Endothelial cell of umbilical vein (primary cell): ENCODE data around the gene PTGES2. TPM values are rescaled to one million over a fixed set of nuclear protein-coding genes. Genes with fewer than 3 reads are reported as not detected.

Experiments used
- BruUV-seq: library from RNA; stranded (reverse); fragments of 400-500 nt; replicated peaks from 2 replicates; lab custom pipeline; 2021; lab: Mats Ljungman, UMichigan
- CTCF ChIA-PET: fragments of 300-600, 350-600 bp; sonication (Branson Sonifier 250); formaldehyde crosslinking; loops from one replicate; lab custom pipeline; 2021; ENCODE audit warnings: antibody characterized with exemption, inconsistent platforms; lab: Charles Lee
- POLR2A ChIA-PET: fragments of 300-600, 350-600 bp; sonication (Branson Sonifier 250); formaldehyde crosslinking; loops from one replicate; lab custom pipeline; 2021; ENCODE audit warnings: antibody characterized with exemption, inconsistent platforms; lab: Charles Lee
- DNase-seq: peaks from one replicate; pipeline ENCODE4 v3.0.0-alpha.2; 2011; ENCODE audit warnings: low read depth, low spot score
- FAIRE-seq: peaks from 2 replicates; lab custom pipeline; 2011; peaks lifted over from hg19 to GRCh38; lab: Jason Lieb, UNC
- H2AFZ ChIP-seq: 2 replicates; pipeline ENCODE4 v1.6.0; 2012; ENCODE audit warnings: low read depth, low read length, control low read depth, inconsistent platforms
- H3K27ac ChIP-seq: 2 replicates; pipeline ENCODE4 v1.5.1; 2011; ENCODE audit warnings: low read depth, mild to moderate bottlenecking, control low read depth, low read length, moderate library complexity; ENCODE audit not compliant: insufficient read depth
- H3K27me3 ChIP-seq, 2 experiments: 2 replicates each; pipeline versions ENCODE4 v1.6.0 to v1.6.1; 2011; ENCODE audit warnings: low read length in 2 of 2, mixed read lengths in 1 of 2; ENCODE audit not compliant: control insufficient read depth in 2 of 2, insufficient read depth in 2 of 2
- H3K36me3 ChIP-seq, 2 experiments: 2 replicates in 1 of 2; 3 replicates in 1 of 2; pipeline ENCODE4 v1.5.1; 2011; ENCODE audit warnings: low read length in 2 of 2, mild to moderate bottlenecking in 1 of 2, moderate library complexity in 1 of 2; ENCODE audit not compliant: control insufficient read depth in 2 of 2, insufficient read depth in 2 of 2; ENCODE audit errors: extremely low read depth in 1 of 2
- H3K4me1 ChIP-seq: 3 replicates; pipeline ENCODE4 v1.5.1; 2011; ENCODE audit warnings: mild to moderate bottlenecking, low read length; ENCODE audit not compliant: control insufficient read depth, insufficient read depth; ENCODE audit errors: extremely low read depth
- H3K4me2 ChIP-seq: 2 replicates; pipeline ENCODE4 v1.6.1; 2011; ENCODE audit warnings: low read length, control low read depth, mixed read lengths; ENCODE audit not compliant: insufficient read depth
- H3K4me3 ChIP-seq, 3 experiments: fragments of 200-600 bp in 1 of 3; sonication (generic), shearing (Covaris generic) in 1 of 3; replicated peaks in 1 of 3; 2 replicates each; pipeline ENCODE4 v1.5.1; 2011 to 2016; ENCODE audit warnings: control low read depth in 3 of 3, low read length in 3 of 3, mild to moderate bottlenecking in 2 of 3, inconsistent platforms in 1 of 3, low read depth in 1 of 3, moderate library complexity in 1 of 3; ENCODE audit not compliant: insufficient read depth in 1 of 3
- H3K79me2 ChIP-seq: 2 replicates; pipeline ENCODE4 v1.6.0; 2012; ENCODE audit warnings: low read length, inconsistent platforms; ENCODE audit not compliant: control insufficient read depth, insufficient read depth
- H3K9ac ChIP-seq: replicated peaks from 2 replicates; pipeline ENCODE3; 2011; ENCODE audit warnings: low read length, control low read depth; ENCODE audit not compliant: insufficient read depth; ENCODE audit errors: extremely low read depth
- H3K9me1 ChIP-seq: replicated peaks from 3 replicates; pipeline ENCODE4 v1.6.0; 2011; ENCODE audit warnings: mild to moderate bottlenecking, low read length; ENCODE audit not compliant: control insufficient read depth, insufficient read depth; ENCODE audit errors: extremely low read depth
- H3K9me3 ChIP-seq: replicated peaks from 2 replicates; pipeline ENCODE4 v1.5.1; 2012; ENCODE audit warnings: low read length, inconsistent platforms; ENCODE audit not compliant: control insufficient read depth, insufficient read depth
- H4K20me1 ChIP-seq: replicated peaks from 2 replicates; pipeline ENCODE3; 2011; ENCODE audit warnings: mild to moderate bottlenecking, low read length; ENCODE audit not compliant: control insufficient read depth, insufficient read depth; ENCODE audit errors: extremely low read depth
- FOS ChIP-seq: IDR thresholded peaks from 2 replicates; pipeline ENCODE4 v1.6.1; 2011; ENCODE audit warnings: mild to moderate bottlenecking, low read length, moderate library complexity, borderline replicate concordance; ENCODE audit not compliant: insufficient read depth
- POLR2A ChIP-seq: IDR thresholded peaks from 2 replicates; pipeline ENCODE4 v1.6.1; 2012; ENCODE audit warnings: low read depth, mild to moderate bottlenecking, control low read depth, low read length
- dilution Hi-C: fragments of 300-500 bp; cut with MboI; formaldehyde crosslinking; loops from one replicate; pipeline ENCODE4 v1.15.0; 2019; ENCODE audit warnings: low sequenced_read_pairs; ENCODE audit not compliant: extremely low pct_ligation_motif_present
- intact Hi-C: fragments of 100-400 bp; cut with micrococcal nuclease; formaldehyde crosslinking; loops from one replicate; pipeline ENCODE4 v1.10.0; 2022
- polyA plus RNA-seq, 4 experiments: library from polyadenylated mRNA; depleted of rRNA in 3 of 4; stranded (reverse) in 3 of 4; unstranded in 1 of 4; fragments of >200 nt; gene quantifications; 2 replicates each; pipeline versions ENCODE4 v1.2.1 to v1.2.3, GENCODE V29; 2011 to 2012; ENCODE audit warnings: missing spikeins in 1 of 4
- total RNA-seq: library from RNA; stranded (reverse); gene quantifications from 2 replicates; pipeline ENCODE4 v1.2.3, GENCODE V29; 2021
- TF ChIP-seq, protein P1 (sequence below), 2 donors: IDR thresholded peaks; 1 replicate in 1 of 2; 2 replicates in 1 of 2; pipeline ENCODE4 v1.5.1; 2011; ENCODE audit warnings: low read length in 2 of 2, mild to moderate bottlenecking in 2 of 2, moderate library complexity in 2 of 2, control low read depth in 1 of 2, inconsistent platforms in 1 of 2, low read depth in 1 of 2; ENCODE audit not compliant: insufficient read depth in 1 of 2; ENCODE audit errors: extremely low read depth in 1 of 2

PTGES2 gene
- total and polyA plus RNA-seq, 2 donors (not counting 3 experiments of a cell fraction or from before 2014, with no cell fraction given), result 64.2 to 69.9 TPM

DNA sequence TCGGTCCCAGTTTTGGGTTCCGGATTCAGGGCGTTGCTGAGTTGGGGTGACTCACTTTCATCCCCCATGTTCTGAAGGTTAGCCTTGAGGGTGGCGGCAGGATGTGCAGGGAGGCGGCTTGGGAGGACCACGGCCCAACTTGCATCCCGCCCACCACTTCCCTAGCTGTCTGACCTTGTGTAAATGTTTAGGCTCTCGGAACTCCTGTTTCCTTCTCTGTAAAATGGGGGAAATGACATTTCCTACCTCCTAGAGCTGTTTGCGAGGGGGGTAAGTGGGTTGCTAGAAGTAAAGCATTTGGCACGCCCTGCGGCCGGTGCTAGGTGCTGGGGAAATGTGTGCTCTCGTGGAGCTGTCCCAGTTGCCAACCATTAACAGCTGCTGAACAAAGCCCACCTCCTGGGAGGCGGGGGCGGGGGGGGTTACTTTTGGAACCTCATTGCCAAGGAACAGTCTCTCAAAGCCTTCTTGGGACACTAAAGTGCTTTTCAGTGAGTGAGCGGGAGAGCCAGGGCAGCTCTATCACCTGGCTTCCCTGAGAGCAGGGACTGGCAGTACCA lies 27.5 kb downstream of the PTGES2 start:
- H3K4me1 ChIP-seq, result peaks cover 31% of the 10 kb centered on the region
- no peaks in the 10 kb centered on the region for H4K20me1 ChIP-seq
- H3K4me2 ChIP-seq, result peak overlapping the region; percentile 59
- TF ChIP-seq, protein P1, sequence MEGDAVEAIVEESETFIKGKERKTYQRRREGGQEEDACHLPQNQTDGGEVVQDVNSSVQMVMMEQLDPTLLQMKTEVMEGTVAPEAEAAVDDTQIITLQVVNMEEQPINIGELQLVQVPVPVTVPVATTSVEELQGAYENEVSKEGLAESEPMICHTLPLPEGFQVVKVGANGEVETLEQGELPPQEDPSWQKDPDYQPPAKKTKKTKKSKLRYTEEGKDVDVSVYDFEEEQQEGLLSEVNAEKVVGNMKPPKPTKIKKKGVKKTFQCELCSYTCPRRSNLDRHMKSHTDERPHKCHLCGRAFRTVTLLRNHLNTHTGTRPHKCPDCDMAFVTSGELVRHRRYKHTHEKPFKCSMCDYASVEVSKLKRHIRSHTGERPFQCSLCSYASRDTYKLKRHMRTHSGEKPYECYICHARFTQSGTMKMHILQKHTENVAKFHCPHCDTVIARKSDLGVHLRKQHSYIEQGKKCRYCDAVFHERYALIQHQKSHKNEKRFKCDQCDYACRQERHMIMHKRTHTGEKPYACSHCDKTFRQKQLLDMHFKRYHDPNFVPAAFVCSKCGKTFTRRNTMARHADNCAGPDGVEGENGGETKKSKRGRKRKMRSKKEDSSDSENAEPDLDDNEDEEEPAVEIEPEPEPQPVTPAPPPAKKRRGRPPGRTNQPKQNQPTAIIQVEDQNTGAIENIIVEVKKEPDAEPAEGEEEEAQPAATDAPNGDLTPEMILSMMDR (IDR thresholded peaks at IDR 0.05; ENCODE audit: extremely low read depth in 1 of 2, insufficient read depth in 1 of 2, low read depth in 1 of 2, low read length in 2 of 2), result no peak
- peak; percentile 41 for TF ChIP-seq POLR2A
- peak; percentile 28 for TF ChIP-seq FOS
- BruUV-seq, result no TSS peak
- DNase-seq (peak; percentile 67), FAIRE-seq (peak; percentile 87)
- H2AFZ ChIP-seq, result no peak overlapping the region
- POLR2A ChIA-PET, result interaction anchor here (0.9 to 1.1 kb wide), 3 partner anchors 9 to 33 kb away, joined by 3 to 4 read pairs (median 3); partner anchors contain the start of genes NAIF1 and SLC25A25
- H3K79me2 ChIP-seq, result peaks cover 38% of the 10 kb centered on the region
- CTCF ChIA-PET, result interaction anchor here (0.9 to 4.9 kb wide), 8 partner anchors 12 to 158 kb away, joined by 3 to 56 read pairs (median 5); no protein-coding TSS in a partner anchor
- H3K36me3 ChIP-seq, result peaks cover 11 to 24% of the 10 kb centered on the region in 2 experiments
- peak overlapping the region; percentile 90 for H3K27ac ChIP-seq
- dilution Hi-C loops (no loop called here), intact Hi-C loops (no loop called here)
- H3K27me3 ChIP-seq, result no peaks in the 10 kb centered on the region
- peak overlapping the region in 2 of 3 experiments; percentile 48 to 51 for H3K4me3 ChIP-seq
- no peaks in the 10 kb centered on the region for H3K9me3 ChIP-seq
- H3K9ac ChIP-seq, result peak overlapping the region; percentile 89
- H3K9me1 ChIP-seq, result no peaks in the 10 kb centered on the region
